Liver (tissue), 9 donors: Measurements from ENCODE around the gene SORCS2. TPM values are rescaled to one million over a fixed set of nuclear protein-coding genes. Genes with fewer than 3 reads are reported as not detected.

ENCODE experiments used
- DNase-seq: peaks from one replicate; pipeline ENCODE4 v3.0.0-alpha.2; 2017; ENCODE audit warnings: low spot score
- H3K27ac ChIP-seq, 2 donors: one replicate each; pipeline ENCODE4 v1.7.0; 2013; ENCODE audit warnings: inconsistent platforms in 2 of 2, low read length in 2 of 2, control low read depth in 1 of 2, low read depth in 1 of 2, mild to moderate bottlenecking in 1 of 2
- H3K27me3 ChIP-seq, 4 donors: one replicate each; pipeline versions ENCODE4 v1.6.1 to v1.7.0; 2013; ENCODE audit warnings: low read length in 3 of 4, inconsistent platforms in 1 of 4, mild to moderate bottlenecking in 1 of 4, moderate library complexity in 1 of 4; ENCODE audit not compliant: control insufficient read depth in 4 of 4, insufficient read depth in 4 of 4
- H3K36me3 ChIP-seq, 4 donors: one replicate each; pipeline versions ENCODE4 v1.6.1 to v1.7.0; 2013; ENCODE audit warnings: low read length in 3 of 4, mild to moderate bottlenecking in 3 of 4, low read depth in 1 of 4, moderate library complexity in 1 of 4; ENCODE audit not compliant: control insufficient read depth in 4 of 4, insufficient read depth in 3 of 4
- H3K4me1 ChIP-seq, 4 donors: one replicate each; pipeline versions ENCODE4 v1.6.1 to v1.7.0; 2013; ENCODE audit warnings: low read length in 3 of 4, mild to moderate bottlenecking in 3 of 4, moderate library complexity in 1 of 4; ENCODE audit not compliant: control insufficient read depth in 4 of 4, insufficient read depth in 4 of 4
- H3K4me3 ChIP-seq, 3 donors: one replicate each; pipeline versions ENCODE4 v1.6.1 to v1.7.0; 2013; ENCODE audit warnings: low read length in 3 of 3, control low read depth in 1 of 3, low read depth in 1 of 3, mild to moderate bottlenecking in 1 of 3
- H3K9ac ChIP-seq, 2 donors: one replicate each; pipeline ENCODE4 v1.7.0; 2013; ENCODE audit warnings: low read length in 2 of 2, mild to moderate bottlenecking in 2 of 2, moderate library complexity in 2 of 2, control low read depth in 1 of 2, low read depth in 1 of 2
- H3K9me3 ChIP-seq, 4 donors: one replicate each; pipeline versions ENCODE4 v1.6.1 to v1.7.0; 2013; ENCODE audit warnings: low read length in 3 of 4; ENCODE audit not compliant: control insufficient read depth in 4 of 4
- ATF3 ChIP-seq: IDR thresholded peaks from 2 replicates; pipeline ENCODE4 v1.6.1; 2016; ENCODE audit warnings: antibody characterized with exemption
- EGR1 ChIP-seq, 2 donors: IDR thresholded peaks; 2 replicates each; pipeline ENCODE4 v1.6.1; 2016 to 2018; ENCODE audit warnings: antibody characterized with exemption in 2 of 2, low read depth in 2 of 2
- FOXA1 ChIP-seq: IDR thresholded peaks from 2 replicates; pipeline ENCODE4 v1.6.1; 2016; ENCODE audit warnings: antibody characterized with exemption
- GABPA ChIP-seq, 2 donors: IDR thresholded peaks in 1 of 2; conservative IDR thresholded peaks in 1 of 2; 2 replicates each; pipeline ENCODE4 v1.6.1; 2016; ENCODE audit warnings: antibody characterized with exemption in 2 of 2, mild to moderate bottlenecking in 1 of 2, moderate library complexity in 1 of 2
- HNF4A ChIP-seq, 2 donors: conservative IDR thresholded peaks; 2 replicates each; pipeline ENCODE4 v1.6.1; 2016; ENCODE audit warnings: antibody characterized with exemption in 2 of 2, mild to moderate bottlenecking in 2 of 2
- HNF4G ChIP-seq: IDR thresholded peaks from 2 replicates; pipeline ENCODE4 v1.6.1; 2016; ENCODE audit warnings: antibody characterized with exemption
- JUND ChIP-seq, 2 donors: IDR thresholded peaks; 2 replicates each; pipeline ENCODE4 v1.6.1; 2016; ENCODE audit warnings: antibody characterized with exemption in 2 of 2
- MAX ChIP-seq: IDR thresholded peaks from 2 replicates; pipeline ENCODE4 v1.6.1; 2016; ENCODE audit warnings: antibody characterized with exemption
- NR2F2 ChIP-seq: IDR thresholded peaks from 2 replicates; pipeline ENCODE4 v1.6.1; 2016; ENCODE audit warnings: antibody characterized with exemption
- RAD21 ChIP-seq, 2 donors: IDR thresholded peaks; 2 replicates each; pipeline ENCODE4 v1.6.1; 2016; ENCODE audit warnings: antibody characterized with exemption in 2 of 2, mild to moderate bottlenecking in 2 of 2
- RXRA ChIP-seq, 2 donors: IDR thresholded peaks; 2 replicates each; pipeline ENCODE4 v1.6.1; 2017 to 2018; ENCODE audit warnings: antibody characterized with exemption in 2 of 2, mild to moderate bottlenecking in 1 of 2
- SP1 ChIP-seq: IDR thresholded peaks from 2 replicates; pipeline ENCODE4 v1.6.1; 2018; ENCODE audit warnings: antibody characterized with exemption, mild to moderate bottlenecking
- TAF1 ChIP-seq: conservative IDR thresholded peaks from 2 replicates; pipeline ENCODE4 v1.6.1; 2016; ENCODE audit warnings: antibody characterized with exemption, mild to moderate bottlenecking
- YY1 ChIP-seq: IDR thresholded peaks from 2 replicates; pipeline ENCODE4 v1.6.1; 2016; ENCODE audit warnings: antibody characterized with exemption, mild to moderate bottlenecking
- WGBS: extraction: QIAGEN DNeasy Blood & Tissue Kit; methylation state at CpG from one replicate; pipeline ENCODE4 v1.1.7; 2013; 5-methylcytosine and 5-hydroxymethylcytosine counted together
- polyA plus RNA-seq, 2 donors: library from polyadenylated mRNA; stranded (reverse) in 1 of 2; unstranded in 1 of 2; fragments of 200-250 nt in 1 of 2; fragments of >200 nt in 1 of 2; fragmentation: Nextera tagmentation in 1 of 2; extraction: Ambion mirVana in 1 of 2; gene quantifications; one replicate each; pipeline versions ENCODE4 v1.2.1 to v1.2.3, GENCODE V29; 2013 to 2015
- total RNA-seq, 2 donors: library from RNA; depleted of rRNA; stranded (reverse); fragments of >200 nt; gene quantifications; one replicate each; pipeline ENCODE4 v1.2.3, GENCODE V29; 2014
- TF ChIP-seq, protein P1 (sequence below): IDR thresholded peaks from 2 replicates; pipeline ENCODE4 v1.6.1; 2016; ENCODE audit warnings: antibody characterized with exemption
- TF ChIP-seq, protein P2 (sequence below): fragments of 150-350 bp; IDR thresholded peaks from 2 replicates; pipeline ENCODE4 v1.5.1; 2017; ENCODE audit warnings: improper control_type of control experiment, low read depth, low read length; ENCODE audit not compliant: missing input control
- donor health status: healthy.
- donor health status: healthy.
- donor health status: healthy.
- donor health status: healthy.
- donor health status: healthy.

The SORCS2 gene
- total and polyA plus RNA-seq, 4 donors: 0.10 to 1.4 (median 0.92) TPM

DNA sequence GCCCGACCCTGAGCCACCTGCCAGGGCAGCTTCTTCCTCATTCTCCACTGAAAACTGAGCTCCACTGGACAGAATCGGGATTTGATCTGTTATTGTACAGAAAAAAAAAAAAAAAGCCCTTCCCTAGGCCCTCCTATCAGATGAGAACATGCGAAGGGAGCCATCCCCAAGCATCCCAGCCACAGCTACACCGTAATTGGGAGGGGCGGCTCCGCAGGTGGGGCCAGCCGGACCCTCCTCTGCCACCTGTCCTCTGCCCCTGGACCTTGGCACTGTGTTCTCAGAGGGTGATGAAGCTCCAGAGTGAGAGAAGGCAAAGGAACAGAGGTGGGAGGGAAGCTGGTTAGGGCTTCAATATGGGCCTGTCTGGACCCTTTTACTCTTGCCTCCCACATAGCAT lies 482.4 kb downstream of the SORCS2 start:
- H3K4me1 ChIP-seq: no peaks in the 10 kb centered on the region
- H3K27ac ChIP-seq: no peak overlapping the region
- no peak overlapping the region for H3K9ac ChIP-seq
- TF ChIP-seq MAX (no peak), YY1 (no peak), TAF1 (no peak), FOXA1 (no peak), JUND (IDR thresholded peaks at IDR 0.05) (no peak), ATF3 (no peak)
- TF ChIP-seq, protein P1, sequence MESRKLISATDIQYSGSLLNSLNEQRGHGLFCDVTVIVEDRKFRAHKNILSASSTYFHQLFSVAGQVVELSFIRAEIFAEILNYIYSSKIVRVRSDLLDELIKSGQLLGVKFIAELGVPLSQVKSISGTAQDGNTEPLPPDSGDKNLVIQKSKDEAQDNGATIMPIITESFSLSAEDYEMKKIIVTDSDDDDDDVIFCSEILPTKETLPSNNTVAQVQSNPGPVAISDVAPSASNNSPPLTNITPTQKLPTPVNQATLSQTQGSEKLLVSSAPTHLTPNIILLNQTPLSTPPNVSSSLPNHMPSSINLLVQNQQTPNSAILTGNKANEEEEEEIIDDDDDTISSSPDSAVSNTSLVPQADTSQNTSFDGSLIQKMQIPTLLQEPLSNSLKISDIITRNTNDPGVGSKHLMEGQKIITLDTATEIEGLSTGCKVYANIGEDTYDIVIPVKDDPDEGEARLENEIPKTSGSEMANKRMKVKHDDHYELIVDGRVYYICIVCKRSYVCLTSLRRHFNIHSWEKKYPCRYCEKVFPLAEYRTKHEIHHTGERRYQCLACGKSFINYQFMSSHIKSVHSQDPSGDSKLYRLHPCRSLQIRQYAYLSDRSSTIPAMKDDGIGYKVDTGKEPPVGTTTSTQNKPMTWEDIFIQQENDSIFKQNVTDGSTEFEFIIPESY: no peak
- H3K27me3 ChIP-seq: no peaks in the 10 kb centered on the region
- H3K4me3 ChIP-seq: no peak overlapping the region
- H3K9me3 ChIP-seq: no peaks in the 10 kb centered on the region
- 77% methylated on average over 7 of the region's 7 CpGs for WGBS
- no peak for DNase-seq
- peaks cover 0 to 2% (median 0%) of the 10 kb centered on the region in 4 donors for H3K36me3 ChIP-seq

DNA sequence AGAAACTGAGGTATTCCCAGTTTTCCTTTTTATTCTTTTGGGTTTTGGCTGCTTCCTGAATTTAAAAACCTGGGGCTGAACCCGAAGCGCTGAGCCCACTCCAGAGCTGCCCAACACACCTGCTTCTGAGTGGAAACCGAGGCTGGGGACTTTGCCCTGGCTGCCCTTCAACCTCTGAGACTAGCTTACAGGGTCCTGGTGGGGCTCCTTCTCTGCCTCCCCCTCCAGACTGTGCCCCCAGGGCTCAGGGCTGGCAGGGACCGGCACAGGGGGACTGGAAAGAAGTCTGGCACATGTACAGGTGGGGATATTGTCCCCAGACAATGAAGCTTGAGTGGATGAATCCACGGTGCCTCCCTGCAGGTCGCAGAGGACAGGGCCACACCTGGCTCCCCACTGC lies 482.8 kb downstream of the SORCS2 start:
- TF ChIP-seq NR2F2: no peak
- TF ChIP-seq RAD21 (IDR thresholded peaks at IDR 0.05): no peak
- TF ChIP-seq MAX: no peak
- TF ChIP-seq RXRA (IDR thresholded peaks at IDR 0.05): no peak
- no peak for TF ChIP-seq GABPA (IDR thresholded peaks at IDR 0.05 in 1 of 2, conservative IDR thresholded peaks at IDR 0.05 in 1 of 2)
- DNase-seq: no peak
- Histone ChIP-seq H3K4me1 (no peaks in the 10 kb centered on the region), H3K9ac (no peak overlapping the region), H3K9me3 (no peaks in the 10 kb centered on the region), H3K27ac (no peak overlapping the region), H3K27me3 (no peaks in the 10 kb centered on the region), H3K36me3 (peaks cover 0 to 2% (median 0%) of the 10 kb centered on the region in 4 donors), H3K4me3 (no peak overlapping the region)
- WGBS: 92% methylated on average over 6 of the region's 6 CpGs

DNA sequence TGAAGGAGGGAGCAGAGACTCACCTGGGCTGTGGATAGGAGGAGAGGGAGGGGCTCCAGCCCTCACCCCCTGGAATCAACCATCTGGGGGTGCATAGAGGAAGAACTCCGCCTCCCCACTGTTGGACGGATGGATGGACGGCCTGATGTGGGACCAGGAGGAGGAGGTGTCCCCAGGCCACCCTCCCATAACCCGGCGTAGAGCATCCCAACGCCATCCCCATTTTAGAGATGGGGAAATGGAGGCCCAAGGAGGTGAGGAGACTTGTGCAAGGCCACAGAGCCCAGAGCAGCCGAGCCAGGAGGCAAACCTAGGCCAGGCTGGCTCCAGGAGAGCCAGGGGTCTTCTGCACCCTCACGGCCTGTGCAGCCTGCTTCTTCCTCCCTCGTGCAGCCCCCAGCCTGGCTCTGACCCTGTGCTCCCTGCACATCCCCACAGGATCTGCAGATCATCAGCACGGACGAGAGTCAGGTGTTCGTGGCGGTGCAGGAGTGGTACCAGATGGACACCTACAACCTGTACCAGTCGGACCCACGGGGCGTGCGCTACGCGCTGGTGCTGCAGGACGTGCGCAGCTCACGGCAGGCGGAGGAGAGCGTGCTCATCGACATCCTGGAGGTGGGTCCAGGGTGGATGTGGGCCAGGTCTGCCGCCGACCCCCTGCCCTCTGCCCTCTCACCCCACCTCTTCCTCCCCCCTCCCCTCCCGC lies 483.4 kb downstream of the SORCS2 start:
- Histone ChIP-seq H3K9ac (no peak overlapping the region), H3K4me1 (no peaks in the 10 kb centered on the region), H3K9me3 (no peaks in the 10 kb centered on the region), H3K27ac (no peak overlapping the region), H3K4me3 (no peak overlapping the region), H3K36me3 (no peaks in the 10 kb centered on the region), H3K27me3 (no peaks in the 10 kb centered on the region)
- no peak for DNase-seq
- 89% methylated on average over 28 of the region's 28 CpGs for WGBS
- TF ChIP-seq EGR1 (IDR thresholded peaks at IDR 0.05; ENCODE audit: low read depth in 2 of 2) (no peak), SP1 (no peak), HNF4A (conservative IDR thresholded peaks at IDR 0.05) (no peak), HNF4G (no peak), FOXA1 (no peak), YY1 (no peak), ATF3 (no peak), NR2F2 (no peak), RXRA (IDR thresholded peaks at IDR 0.05) (no peak), MAX (no peak), JUND (IDR thresholded peaks at IDR 0.05) (no peak), TAF1 (no peak), RAD21 (IDR thresholded peaks at IDR 0.05) (no peak)
- TF ChIP-seq, protein P1: no peak
- TF ChIP-seq, protein P2, sequence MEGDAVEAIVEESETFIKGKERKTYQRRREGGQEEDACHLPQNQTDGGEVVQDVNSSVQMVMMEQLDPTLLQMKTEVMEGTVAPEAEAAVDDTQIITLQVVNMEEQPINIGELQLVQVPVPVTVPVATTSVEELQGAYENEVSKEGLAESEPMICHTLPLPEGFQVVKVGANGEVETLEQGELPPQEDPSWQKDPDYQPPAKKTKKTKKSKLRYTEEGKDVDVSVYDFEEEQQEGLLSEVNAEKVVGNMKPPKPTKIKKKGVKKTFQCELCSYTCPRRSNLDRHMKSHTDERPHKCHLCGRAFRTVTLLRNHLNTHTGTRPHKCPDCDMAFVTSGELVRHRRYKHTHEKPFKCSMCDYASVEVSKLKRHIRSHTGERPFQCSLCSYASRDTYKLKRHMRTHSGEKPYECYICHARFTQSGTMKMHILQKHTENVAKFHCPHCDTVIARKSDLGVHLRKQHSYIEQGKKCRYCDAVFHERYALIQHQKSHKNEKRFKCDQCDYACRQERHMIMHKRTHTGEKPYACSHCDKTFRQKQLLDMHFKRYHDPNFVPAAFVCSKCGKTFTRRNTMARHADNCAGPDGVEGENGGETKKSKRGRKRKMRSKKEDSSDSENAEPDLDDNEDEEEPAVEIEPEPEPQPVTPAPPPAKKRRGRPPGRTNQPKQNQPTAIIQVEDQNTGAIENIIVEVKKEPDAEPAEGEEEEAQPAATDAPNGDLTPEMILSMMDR: no peak
